ENCODE results near the gene PTPRN.
"Not testable (repeated sequence)": the region's sequence is repeated elsewhere in the genome, so short reads cannot be mapped to it uniquely, and the experiment has no call there.

Gene PTPRN

GRCh38 chr2:219309278-219309677 is at the start of gene PTPRN:
TSS of gene PTPRN (minus strand) at chr2:219309401. CDS start at chr2:219309332, 69 bp downstream.
- no peak for DNase-seq (ENCODE audit: low read depth, low spot score)

- no peak for DNase-seq (ENCODE audit: low read depth, low spot score)
Observed at GRCh38 chr2:219358170-219359075, 49.2 kb upstream of the PTPRN start.

GRCh38 chr2:219356834-219357233 is 47.6 kb upstream of the PTPRN start:
- no peak for DNase-seq (ENCODE audit: low read depth, low spot score)

GRCh38 chr2:219354582-219354981 is 45.4 kb upstream of the PTPRN start:
- no peak for DNase-seq (ENCODE audit: low read depth, low spot score)

GRCh38 chr2:219353129-219353528 is 43.9 kb upstream of the PTPRN start:
- DNase-seq (ENCODE audit: low read depth, low spot score): no peak

GRCh38 chr2:219352448-219353023 is 43.3 kb upstream of the PTPRN start:
- no peak for DNase-seq (ENCODE audit: low read depth, low spot score)

GRCh38 chr2:219350710-219351221 is 41.6 kb upstream of the PTPRN start:
- no peak for DNase-seq (ENCODE audit: low read depth, low spot score)

GRCh38 chr2:219350215-219350614 is 41.0 kb upstream of the PTPRN start:
- no peak for DNase-seq (ENCODE audit: low read depth, low spot score)

- no peak for DNase-seq (ENCODE audit: low read depth, low spot score)
Observed at GRCh38 chr2:219344751-219345430, 35.7 kb upstream of the PTPRN start.

- DNase-seq (ENCODE audit: low read depth, low spot score): no peak
Observed at GRCh38 chr2:219335373-219335786, 26.2 kb upstream of the PTPRN start.

- no peak for DNase-seq (ENCODE audit: low read depth, low spot score)
Observed at GRCh38 chr2:219334076-219334475, 24.9 kb upstream of the PTPRN start.

- DNase-seq (ENCODE audit: low read depth, low spot score): no peak
Observed at GRCh38 chr2:219332542-219332941, 23.3 kb upstream of the PTPRN start, which contains the start of gene RESP18. TSS of gene RESP18 (minus strand) at chr2:219332744.

GRCh38 chr2:219331560-219332213 is 22.5 kb upstream of the PTPRN start:
- no peak for DNase-seq (ENCODE audit: low read depth, low spot score)

- DNase-seq (ENCODE audit: low read depth, low spot score): no peak
Observed at GRCh38 chr2:219327719-219328118, 18.5 kb upstream of the PTPRN start.

GRCh38 chr2:219325657-219326315 is 16.6 kb upstream of the PTPRN start:
- DNase-seq (ENCODE audit: low read depth, low spot score): no peak

GRCh38 chr2:219325136-219325535 is 15.9 kb upstream of the PTPRN start:
- DNase-seq (ENCODE audit: low read depth, low spot score): no peak

GRCh38 chr2:219323434-219323833 is 14.2 kb upstream of the PTPRN start:
- no peak for DNase-seq (ENCODE audit: low read depth, low spot score)

GRCh38 chr2:219314804-219315468 is 5.7 kb upstream of the PTPRN start:
- DNase-seq (ENCODE audit: low read depth, low spot score): no peak

GRCh38 chr2:219312683-219313263 is 3.6 kb upstream of the PTPRN start:
- DNase-seq (ENCODE audit: low read depth, low spot score): not testable (repeated sequence)
